DND-41 (cell line): ENCODE measurements around the gene ADAM10.

ENCODE experiments used
- CTCF ChIP-seq: IDR thresholded peaks from 2 replicates; pipeline ENCODE4 v1.5.1; 2012; ENCODE audit warnings: borderline replicate concordance, low read length, moderate library complexity, mild to moderate bottlenecking; ENCODE audit not compliant: poor library complexity, severe bottlenecking; ENCODE audit errors: extremely low read depth
- EZH2 ChIP-seq: IDR thresholded peaks from 3 replicates; pipeline ENCODE4 v1.6.1; 2012; ENCODE audit warnings: borderline replicate concordance, low read depth, mild to moderate bottlenecking, moderate library complexity, low read length, inconsistent platforms; ENCODE audit not compliant: severe bottlenecking

DNA sequence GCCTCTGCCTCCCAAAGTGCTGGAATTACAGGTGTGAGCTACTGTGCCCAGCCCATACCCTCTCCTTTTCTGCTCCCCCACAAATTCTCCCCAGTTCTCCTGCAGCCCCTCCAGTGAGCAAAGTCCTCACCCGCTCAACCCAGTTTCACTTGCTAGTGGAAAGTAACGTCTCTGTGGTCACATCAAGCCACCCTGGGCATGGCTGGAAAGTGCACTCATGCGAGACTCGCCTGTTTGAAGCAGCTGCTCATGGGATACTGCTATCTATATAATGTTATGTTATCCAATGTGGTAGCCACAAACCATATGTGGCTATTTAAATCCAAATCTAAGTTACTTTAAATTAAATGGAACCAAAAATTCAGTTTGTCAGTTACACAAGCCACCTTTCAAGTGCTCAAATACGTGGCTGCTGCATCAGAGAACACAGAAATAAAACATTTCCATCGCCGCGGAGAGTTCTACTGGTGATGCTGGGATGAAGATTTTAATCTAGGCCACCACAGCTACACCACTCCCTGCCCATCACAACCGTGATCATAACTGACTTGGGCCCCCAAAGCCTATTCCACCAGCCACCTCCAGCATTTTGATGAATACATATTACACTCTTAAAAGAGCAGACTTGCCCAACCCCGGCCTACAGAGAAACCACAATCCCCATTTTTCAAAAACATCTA lies 198.3 kb downstream of the ADAM10 start:
- TF ChIP-seq EZH2 (no peak), CTCF (no peak)
